Transverse colon (tissue), 3 donors: ENCODE measurements around the gene LRRC3C.

Experiments used
- CTCF ChIP-seq, 5 experiments: fragments of 200-600 bp in 3 of 5; fragments of 450-650 bp in 2 of 5; sonication (generic) in 3 of 5; IDR thresholded peaks; 1 replicate in 2 of 5; 2 replicates in 3 of 5; pipeline ENCODE4 v1.5.1; 2016 to 2017; ENCODE audit warnings: antibody characterized with exemption in 5 of 5, inconsistent platforms in 3 of 5, mild to moderate bottlenecking in 2 of 5, moderate library complexity in 1 of 5
- EP300 ChIP-seq: sonication (generic); formaldehyde crosslinking; IDR thresholded peaks from one replicate; pipeline ENCODE4 v1.6.1; 2017; ENCODE audit warnings: antibody characterized with exemption, low read depth
- POLR2A ChIP-seq: fragments of 450-650 bp; IDR thresholded peaks from one replicate; pipeline ENCODE4 v1.6.1; 2016; ENCODE audit warnings: antibody characterized with exemption, mild to moderate bottlenecking, moderate library complexity

- TF ChIP-seq CTCF (IDR thresholded peaks at IDR 0.05) (no peak), POLR2A (no peak), EP300 (no peak)
These were observed 48.3 kb downstream of the LRRC3C start for GRCh38 chr17:39975801-39976200.
